Peyer's patch (tissue), 4 donors: ENCODE results near the gene EFNB2.

Experiments
- CTCF ChIP-seq, 6 experiments: fragments of 450-650 bp in 4 of 6; fragments of 200-600 bp in 2 of 6; sonication (generic) in 1 of 6; IDR thresholded peaks; one replicate each; pipeline ENCODE4 v1.5.1; 2017 to 2019; ENCODE audit warnings: antibody characterized with exemption in 6 of 6, mild to moderate bottlenecking in 3 of 6, moderate library complexity in 1 of 6
- POLR2A ChIP-seq, 2 donors: fragments of 450-650 bp; IDR thresholded peaks; one replicate each; pipeline ENCODE4 v1.5.1; 2017; ENCODE audit warnings: antibody characterized with exemption in 2 of 2, mild to moderate bottlenecking in 2 of 2, moderate library complexity in 2 of 2

- TF ChIP-seq CTCF (IDR thresholded peaks at IDR 0.05) (no peak), POLR2A (IDR thresholded peaks at IDR 0.05) (no peak)
Measured at GRCh38 chr13:106534639-106535551, 567 bp downstream of the EFNB2 start.
